HG03354 (cell line): Measurements from ENCODE around the gene PTPRR.

Source experiments
- ATAC-seq: cut with Tn5 transposase; IDR thresholded peaks from one replicate; pipeline ENCODE4 v1.9.1; 2021; ENCODE audit warnings: mild to moderate bottlenecking; ENCODE audit not compliant: unreplicated experiment, poor library complexity, severe bottlenecking

The PTPRR gene, protein sequence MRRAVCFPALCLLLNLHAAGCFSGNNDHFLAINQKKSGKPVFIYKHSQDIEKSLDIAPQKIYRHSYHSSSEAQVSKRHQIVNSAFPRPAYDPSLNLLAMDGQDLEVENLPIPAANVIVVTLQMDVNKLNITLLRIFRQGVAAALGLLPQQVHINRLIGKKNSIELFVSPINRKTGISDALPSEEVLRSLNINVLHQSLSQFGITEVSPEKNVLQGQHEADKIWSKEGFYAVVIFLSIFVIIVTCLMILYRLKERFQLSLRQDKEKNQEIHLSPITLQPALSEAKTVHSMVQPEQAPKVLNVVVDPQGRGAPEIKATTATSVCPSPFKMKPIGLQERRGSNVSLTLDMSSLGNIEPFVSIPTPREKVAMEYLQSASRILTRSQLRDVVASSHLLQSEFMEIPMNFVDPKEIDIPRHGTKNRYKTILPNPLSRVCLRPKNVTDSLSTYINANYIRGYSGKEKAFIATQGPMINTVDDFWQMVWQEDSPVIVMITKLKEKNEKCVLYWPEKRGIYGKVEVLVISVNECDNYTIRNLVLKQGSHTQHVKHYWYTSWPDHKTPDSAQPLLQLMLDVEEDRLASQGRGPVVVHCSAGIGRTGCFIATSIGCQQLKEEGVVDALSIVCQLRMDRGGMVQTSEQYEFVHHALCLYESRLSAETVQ

DNA sequence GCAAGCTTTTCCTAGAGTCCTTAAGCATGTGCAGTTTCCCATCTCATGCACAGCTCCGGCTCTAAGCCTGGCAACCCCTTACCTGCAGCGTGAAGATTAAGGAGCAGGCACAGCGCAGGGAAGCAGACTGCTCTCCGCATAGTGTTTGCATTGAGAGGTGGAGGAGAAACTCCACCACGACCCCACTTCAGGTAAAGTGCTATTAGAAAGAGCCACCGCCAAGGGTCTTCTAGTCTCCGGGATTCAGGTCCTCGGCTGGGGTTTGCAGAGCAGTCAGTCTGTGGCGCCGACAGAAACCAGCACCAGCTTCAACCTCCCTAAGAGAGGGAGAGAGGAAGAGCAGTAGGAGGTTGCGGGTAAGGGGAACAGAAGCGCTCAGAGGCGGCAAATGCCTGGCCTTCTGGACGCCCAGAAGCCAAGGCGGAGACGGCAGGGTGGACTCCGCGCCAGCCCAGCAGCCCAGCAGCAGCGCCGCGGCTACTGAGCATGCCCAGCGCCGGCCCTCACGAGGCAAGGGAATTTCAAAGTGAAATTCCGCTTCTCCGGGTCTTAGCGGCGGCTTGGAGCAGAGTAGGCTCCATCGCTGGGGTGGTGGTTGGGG lies at the start of gene PTPRR:
Gene PTPRR (minus strand): TSS at position 488 of the 601 bp plus-strand sequence. CDS start 348 bp downstream, at position 140.
- no peak for ATAC-seq

DNA sequence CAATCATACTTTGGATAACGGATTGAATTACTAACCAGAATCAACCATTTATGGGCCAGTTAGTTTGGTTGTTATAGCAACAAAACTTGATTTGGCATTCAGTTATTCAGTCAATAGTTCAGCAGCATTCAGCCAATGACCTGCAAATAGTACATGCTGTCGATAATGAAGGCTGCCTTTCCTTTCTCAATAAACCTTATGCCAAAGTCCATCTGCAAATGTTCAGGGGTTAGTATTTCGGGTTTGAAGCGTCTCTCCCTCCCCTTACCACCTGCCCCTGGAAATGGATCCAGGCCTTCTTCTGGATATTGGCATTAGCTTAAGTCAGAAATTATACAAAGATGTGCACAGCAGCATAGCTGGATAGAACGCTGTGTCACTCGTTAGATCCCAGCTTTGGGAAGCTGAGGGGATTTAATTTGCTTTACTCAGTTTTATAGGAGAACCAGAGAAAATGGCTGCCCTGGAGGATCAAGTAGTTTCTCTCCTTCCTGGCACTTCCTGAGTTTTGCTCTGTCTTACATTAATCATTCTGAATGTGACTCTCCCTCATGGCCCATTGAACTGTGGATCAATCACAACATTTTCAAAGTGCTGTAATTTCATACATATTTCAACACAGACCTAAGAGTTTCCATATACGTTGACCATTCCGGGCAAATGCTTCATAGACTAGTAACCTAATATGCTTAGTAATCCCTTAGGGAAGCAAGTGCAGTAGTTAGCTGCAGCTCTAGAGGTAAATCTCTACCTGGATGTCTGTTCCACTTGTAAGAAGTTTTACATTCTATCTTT lies 46.7 kb upstream of the PTPRR start:
- ATAC-seq, result no peak

DNA sequence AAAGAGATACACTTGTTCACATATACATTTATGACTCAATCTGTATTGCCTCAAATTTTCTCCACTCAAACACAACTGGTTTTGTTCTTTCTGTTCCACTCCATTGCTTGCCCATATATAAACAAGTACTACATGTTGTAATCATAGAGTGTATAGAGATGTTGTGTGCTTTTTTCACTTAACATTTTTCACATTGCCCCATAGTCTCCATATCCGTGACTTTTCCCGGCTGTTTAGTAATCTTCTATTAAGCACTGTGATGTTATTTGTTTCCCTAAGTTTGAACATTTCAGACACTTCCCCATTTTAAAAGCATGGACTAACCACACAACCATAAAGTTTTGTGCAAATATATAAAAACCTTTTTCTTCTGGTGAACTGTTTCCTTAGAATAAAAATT lies 45.5 kb upstream of the PTPRR start:
- no peak for ATAC-seq

GRCh38 chr12:70964867-70965510 lies 44.5 kb upstream of the PTPRR start:
- ATAC-seq, result no peak

DNA sequence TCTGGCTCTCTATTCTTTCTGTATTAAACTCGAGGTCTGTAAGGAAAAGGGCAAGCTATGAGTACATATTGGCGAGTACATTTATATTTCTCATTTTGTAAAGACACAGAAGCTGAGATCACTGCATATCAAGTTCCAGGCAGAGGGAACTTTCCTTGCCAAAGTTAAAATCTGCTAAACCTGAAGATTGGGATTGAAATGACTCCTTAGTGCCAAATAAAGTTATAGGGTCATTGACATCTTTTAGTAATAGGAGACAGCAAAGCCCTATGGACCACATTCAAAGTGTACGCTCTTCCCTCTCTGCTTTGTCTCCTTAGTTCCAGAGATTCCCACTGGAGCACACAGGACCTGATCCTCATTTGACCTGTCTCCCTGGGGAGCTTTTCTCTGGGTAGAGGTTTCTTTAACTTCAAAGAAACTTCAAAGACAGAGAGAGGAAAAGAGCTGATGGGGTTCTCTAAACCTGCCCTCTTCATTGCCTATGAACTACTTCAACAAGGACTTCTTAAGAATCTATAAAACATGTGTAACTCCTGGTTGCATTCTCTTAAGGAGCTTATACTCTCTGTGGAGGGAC lies 42.6 kb upstream of the PTPRR start:
- ATAC-seq, result no peak

DNA sequence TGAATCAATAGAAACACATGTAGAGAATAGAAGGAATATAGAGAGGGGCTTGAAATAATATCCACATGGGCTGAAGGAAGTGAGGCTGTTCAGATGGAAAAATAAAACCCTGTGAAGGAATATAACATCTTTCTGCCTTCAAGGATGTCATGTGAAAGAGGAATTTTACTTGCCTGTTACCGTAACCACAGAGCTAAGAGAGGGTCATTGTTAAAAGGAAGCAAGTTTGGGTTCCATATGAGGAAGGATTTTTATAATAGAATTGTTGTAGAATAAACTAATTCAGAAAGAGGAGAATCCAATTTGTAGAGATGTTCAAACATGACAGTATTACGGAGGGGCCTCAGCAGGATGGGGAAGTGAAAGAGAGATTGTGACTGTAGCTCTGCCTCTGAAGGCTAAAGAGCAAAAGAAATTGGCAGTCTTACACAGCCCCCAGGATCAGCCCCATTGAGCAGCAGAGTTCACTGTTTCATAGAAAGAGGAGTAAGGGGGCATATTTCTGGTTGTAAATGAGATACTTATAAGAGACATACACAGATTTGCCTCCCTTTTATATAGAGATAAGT lies 41.8 kb upstream of the PTPRR start:
- ATAC-seq, result peak; percentile 71

- ATAC-seq, result no peak
These were observed 39.9 kb upstream of the PTPRR start for GRCh38 chr12:70960484-70960883.

DNA sequence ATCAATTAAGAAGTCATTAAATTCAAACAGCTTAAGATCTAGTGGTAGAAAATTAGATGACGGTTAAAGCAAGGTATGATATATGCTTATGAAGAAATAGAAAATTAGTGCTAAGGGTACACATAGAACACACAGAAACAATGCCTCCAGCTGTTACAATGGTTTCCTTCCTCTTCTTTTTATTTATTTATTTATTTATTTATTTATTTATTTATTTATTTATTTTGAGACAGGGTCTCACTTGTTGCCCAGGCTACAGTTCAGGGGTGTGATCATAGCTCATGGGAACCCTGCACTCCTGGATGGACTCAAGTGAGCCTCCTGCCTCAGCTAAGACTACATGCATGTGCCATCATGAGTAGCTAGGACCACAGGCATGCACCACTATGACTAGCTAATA lies 34.9 kb upstream of the PTPRR start:
- no peak for ATAC-seq

DNA sequence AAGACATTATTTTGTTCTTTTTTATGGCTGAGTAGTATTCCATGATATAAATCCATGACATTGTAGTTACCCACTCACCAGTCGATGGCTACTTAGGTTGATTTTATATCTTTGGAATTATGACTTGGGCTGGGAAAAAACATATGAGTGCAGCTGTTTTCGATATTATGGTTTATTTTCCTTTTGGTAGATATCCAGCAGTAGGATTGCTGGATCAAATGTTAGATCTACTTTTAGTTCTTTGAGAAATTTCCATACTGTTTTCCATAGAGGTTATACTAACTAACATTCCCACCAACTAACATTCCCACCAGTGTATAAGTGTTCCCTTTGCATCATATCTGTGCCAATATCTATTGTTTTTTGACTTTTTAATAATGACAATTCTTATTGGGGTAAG lies 29.9 kb upstream of the PTPRR start:
- no peak for ATAC-seq

- ATAC-seq, result no peak
These were observed 28.4 kb upstream of the PTPRR start for GRCh38 chr12:70948976-70949336.

DNA sequence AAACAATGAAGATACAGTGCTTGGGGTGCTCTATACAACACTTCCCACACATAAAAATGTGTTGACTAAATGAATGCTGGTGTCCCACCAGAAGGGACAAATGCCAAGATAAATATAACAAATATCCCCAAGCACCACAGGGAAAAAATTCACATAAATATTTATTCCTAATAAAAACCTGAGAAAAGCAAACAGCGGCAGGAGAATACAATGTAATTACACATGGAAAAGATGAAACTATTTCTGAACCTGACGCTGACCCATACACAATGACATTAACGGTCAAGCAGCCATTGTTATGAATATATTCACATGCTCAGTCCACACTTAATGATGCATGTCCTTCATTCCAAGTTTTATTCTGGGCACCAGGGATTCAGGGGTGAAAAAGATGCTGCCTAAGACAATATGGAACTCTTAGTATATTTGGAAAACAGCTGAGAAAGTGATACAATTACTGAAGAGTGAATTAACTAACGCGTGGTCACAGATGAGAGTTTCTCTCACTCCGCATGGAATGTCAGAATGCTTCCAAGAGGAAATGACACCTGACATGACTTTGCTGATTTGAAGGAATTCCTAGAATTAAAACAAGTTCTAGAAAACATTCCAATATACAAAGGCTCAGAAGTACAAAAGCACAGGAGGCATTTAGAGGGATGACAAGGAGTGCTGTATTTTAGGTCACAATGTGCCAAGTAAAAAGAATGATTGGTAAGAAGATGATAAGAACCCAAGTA lies 27.9 kb upstream of the PTPRR start:
- ATAC-seq, result no peak

GRCh38 chr12:70936203-70936813 lies 15.8 kb upstream of the PTPRR start:
- ATAC-seq, result no peak

DNA sequence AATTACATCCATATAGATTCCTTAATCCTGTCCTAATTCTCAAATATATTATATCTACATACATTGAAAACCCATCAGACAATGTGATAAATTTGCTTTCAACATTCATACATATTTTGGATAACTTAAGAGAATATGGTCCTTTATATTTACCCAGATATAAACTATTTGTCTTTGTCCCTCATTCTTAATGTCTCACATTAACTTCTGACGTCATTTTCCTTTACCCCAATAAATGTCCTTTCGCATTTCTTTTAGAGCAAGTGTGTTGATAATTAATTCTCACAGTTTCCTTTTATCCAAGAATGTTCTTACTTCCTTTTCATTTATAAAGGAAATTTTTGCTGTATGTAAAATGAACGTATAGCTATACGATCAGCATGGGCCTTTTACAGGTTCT lies 12.6 kb upstream of the PTPRR start:
- no peak for ATAC-seq

DNA sequence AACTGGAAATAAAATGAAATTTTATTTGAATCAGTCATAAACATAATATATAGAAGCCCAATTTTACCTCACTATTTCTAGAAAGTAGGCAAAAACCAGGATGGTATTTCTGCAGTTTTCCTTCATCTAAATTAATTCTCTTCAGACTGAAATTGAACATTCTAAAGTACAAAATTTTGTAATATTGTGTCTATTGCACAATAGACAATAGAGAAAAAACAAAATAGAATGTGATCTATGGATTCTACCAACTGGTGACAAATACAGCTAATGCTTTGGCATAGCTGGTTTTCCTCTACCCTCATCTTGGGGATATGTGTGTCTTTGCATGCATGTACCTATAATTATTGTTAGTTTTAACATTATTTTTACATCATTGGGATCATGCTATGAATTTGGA lies 8.5 kb upstream of the PTPRR start:
- ATAC-seq, result no peak

DNA sequence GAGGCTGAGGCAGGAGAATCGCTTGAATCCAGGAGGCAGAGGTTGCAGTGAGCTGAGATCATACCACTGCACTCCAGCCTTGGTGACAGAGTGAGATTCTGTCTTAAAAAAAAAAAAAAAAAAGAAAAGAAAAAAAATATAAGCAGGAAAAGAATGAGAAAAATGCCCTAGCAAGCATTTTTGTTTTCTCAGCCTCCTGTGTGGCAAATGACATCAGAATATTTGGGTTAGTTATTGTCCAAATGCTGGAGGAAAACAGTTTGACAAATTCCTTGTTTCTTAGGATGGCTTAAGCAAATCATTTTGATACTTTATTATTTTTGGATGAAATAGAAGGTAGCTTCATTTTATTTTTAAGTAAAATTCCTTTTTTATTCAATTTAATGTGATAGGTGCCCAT lies 7.5 kb upstream of the PTPRR start:
- no peak for ATAC-seq

DNA sequence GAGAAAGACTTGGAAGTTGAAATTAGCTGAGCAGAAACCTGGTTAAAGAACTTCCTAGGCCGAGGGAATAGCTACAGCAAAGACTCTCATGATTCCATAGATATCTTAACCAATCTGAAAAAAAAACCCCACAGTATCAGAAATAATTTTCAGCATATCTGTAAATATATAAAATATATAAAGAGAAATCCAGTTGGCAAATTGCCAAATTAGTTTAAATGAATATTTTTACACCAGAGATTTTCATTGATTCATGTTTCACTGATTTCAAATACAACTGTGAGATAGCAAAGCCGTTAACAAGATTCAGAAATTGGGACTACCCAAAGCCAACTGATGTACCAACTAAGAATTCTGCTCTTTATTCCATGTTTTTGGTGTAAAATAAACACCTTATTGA lies 6.8 kb upstream of the PTPRR start:
- ATAC-seq, result no peak

DNA sequence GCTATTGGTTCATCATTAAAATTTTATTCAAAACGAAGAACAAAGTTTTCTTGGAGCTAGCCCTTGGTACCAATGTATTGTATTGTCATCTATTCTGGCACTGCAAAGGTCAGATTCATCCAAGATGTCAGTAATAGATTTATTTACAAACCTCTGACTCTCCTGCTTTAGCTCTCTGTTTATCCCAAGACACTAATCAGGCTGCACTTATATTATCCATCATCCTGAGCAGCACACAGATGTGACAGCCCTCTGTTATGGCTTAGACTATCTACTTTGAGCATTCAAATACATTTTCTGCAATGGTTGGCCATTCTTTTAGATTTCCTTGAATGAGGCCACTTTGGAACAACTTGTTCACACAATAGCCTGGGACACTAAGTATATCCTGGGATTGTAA lies 5.0 kb upstream of the PTPRR start:
- no peak for ATAC-seq

DNA sequence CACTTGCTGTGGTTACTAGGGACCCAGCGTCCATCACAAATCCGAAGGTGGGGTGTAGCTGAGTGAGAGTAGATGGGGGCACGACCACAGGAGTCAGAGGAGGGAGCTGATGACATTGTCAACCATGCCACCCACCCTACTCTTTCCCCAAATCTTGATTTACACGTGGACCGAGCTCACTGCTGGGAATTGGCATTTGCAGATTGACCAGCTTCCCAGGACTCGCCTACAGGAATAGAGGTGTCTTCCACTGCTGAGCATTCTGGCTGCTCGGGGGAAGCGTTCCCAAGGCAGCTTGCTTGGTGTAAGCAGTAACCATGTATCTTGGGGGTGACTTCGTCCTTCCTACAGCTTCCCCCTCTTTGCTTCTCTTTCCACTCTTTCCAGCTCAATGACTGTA lies 353 bp upstream of the PTPRR start:
- no peak for ATAC-seq
